ENCODE measurements around the gene UBLCP1.

- TF ChIP-seq IKZF3 (tag by site-specific recombination; IDR thresholded peaks at IDR 0.05): peak; percentile 72; the same call in 1 of the 2 replicates
- TF ChIP-seq CTCF (tag by site-specific recombination; IDR thresholded peaks at IDR 0.05): peak; percentile 86
- no peak for TF ChIP-seq ZBTB48 (tag by site-specific recombination; IDR thresholded peaks at IDR 0.05)
- TF ChIP-seq ZNF350 (tag by site-specific recombination; IDR thresholded peaks at IDR 0.05): no peak
- 0 out of 2 replicates have a peak, but pooled peaks have one; percentile 34 for TF ChIP-seq TRIM28 (IDR thresholded peaks at IDR 0.05; ENCODE audit: borderline replicate concordance, low read length)
- no peak for TF ChIP-seq ZNF768 (tag by site-specific recombination; IDR thresholded peaks at IDR 0.05)
- peak; percentile 83 for TF ChIP-seq PATZ1 (tag by site-specific recombination; IDR thresholded peaks at IDR 0.05)
- TF ChIP-seq ZNF707 (tag by site-specific recombination; IDR thresholded peaks at IDR 0.05): no peak
- TF ChIP-seq ZNF18 (tag by site-specific recombination; IDR thresholded peaks at IDR 0.05): no peak
- peak; percentile 85 for TF ChIP-seq ZBTB11 (tag by site-specific recombination; conservative IDR thresholded peaks at IDR 0.05; ENCODE audit: low read depth)
- peak; percentile 40; the same call in 1 of the 2 replicates for TF ChIP-seq ZBTB17 (tag by site-specific recombination; IDR thresholded peaks at IDR 0.05)
- no peak for TF ChIP-seq RBAK (tag by site-specific recombination; IDR thresholded peaks at IDR 0.05)
- TF ChIP-seq SCRT1 (tag by site-specific recombination; IDR thresholded peaks at IDR 0.05; ENCODE audit: borderline replicate concordance): no peak
- TF ChIP-seq ZNF596 (tag by site-specific recombination; IDR thresholded peaks at IDR 0.05): no peak
Observed at GRCh38 chr5:159331093-159331973, 68.2 kb downstream of the UBLCP1 start.
